ENCODE results near the gene RAB18. TPM values are rescaled to one million over a fixed set of nuclear protein-coding genes. Genes with fewer than 3 reads are reported as not detected.

Gene RAB18
- total RNA-seq, 2 experiments from 2014 or later: 64.0 to 69.6 TPM

GRCh38 chr10:27537787-27538186 lies 33.7 kb downstream of the RAB18 start:
- POLR2A ChIA-PET: no interaction called here
- no peaks in the 10 kb centered on the region for H3K9me3 Mint-ChIP-seq
- no peak overlapping the region for H3K27ac Mint-ChIP-seq
- peaks cover 31% of the 10 kb centered on the region for H3K36me3 Mint-ChIP-seq
- ATAC-seq (ENCODE audit: low read depth) (no peak), DNase-seq (no peak)
- no peaks in the 10 kb centered on the region for H3K27me3 Mint-ChIP-seq
- no peak overlapping the region for H3K4me3 Mint-ChIP-seq
- peaks cover 7% of the 10 kb centered on the region for H3K4me1 Mint-ChIP-seq

GRCh38 chr10:27540672-27541071 lies 36.6 kb downstream of the RAB18 start:
- Mint-ChIP-seq H3K9me3 (no peaks in the 10 kb centered on the region), H3K27me3 (no peaks in the 10 kb centered on the region), H3K4me3 (no peak overlapping the region), H3K4me1 (peaks cover 7% of the 10 kb centered on the region), H3K36me3 (peaks cover 29% of the 10 kb centered on the region), H3K27ac (no peak overlapping the region)
- ATAC-seq (ENCODE audit: low read depth) (no peak), DNase-seq (no peak)
- POLR2A ChIA-PET: interaction anchor here (1.0 kb wide), 1 partner anchor 36 kb away, joined by 3 read pairs; the partner anchor contains the start of gene RAB18

- DNase-seq: no peak
- Mint-ChIP-seq H3K4me1 (peaks cover 7% of the 10 kb centered on the region), H3K27ac (no peak overlapping the region), H3K27me3 (no peaks in the 10 kb centered on the region), H3K9me3 (no peaks in the 10 kb centered on the region), H3K4me3 (no peak overlapping the region), H3K36me3 (peaks cover 34% of the 10 kb centered on the region)
- POLR2A ChIA-PET: no interaction called here
- ATAC-seq (ENCODE audit: low read depth): no peak
These were observed 38.0 kb downstream of the RAB18 start for GRCh38 chr10:27541796-27542729.

GRCh38 chr10:27542812-27543211 lies 38.7 kb downstream of the RAB18 start:
- no peak overlapping the region for H3K27ac Mint-ChIP-seq
- no peak for DNase-seq
- no peak for ATAC-seq (ENCODE audit: low read depth)
- POLR2A ChIA-PET: no interaction called here
- peaks cover 36% of the 10 kb centered on the region for H3K36me3 Mint-ChIP-seq
- H3K27me3 Mint-ChIP-seq: no peaks in the 10 kb centered on the region
- H3K4me3 Mint-ChIP-seq: no peak overlapping the region
- H3K4me1 Mint-ChIP-seq: peaks cover 7% of the 10 kb centered on the region
- no peaks in the 10 kb centered on the region for H3K9me3 Mint-ChIP-seq

GRCh38 chr10:27547047-27547446 lies 42.9 kb downstream of the RAB18 start:
- H3K4me3 Mint-ChIP-seq: no peak overlapping the region
- no peaks in the 10 kb centered on the region for H3K27me3 Mint-ChIP-seq
- H3K36me3 Mint-ChIP-seq: peaks cover 17% of the 10 kb centered on the region
- no peaks in the 10 kb centered on the region for H3K9me3 Mint-ChIP-seq
- no peak for ATAC-seq (ENCODE audit: low read depth)
- DNase-seq: no peak
- POLR2A ChIA-PET: no interaction called here
- H3K27ac Mint-ChIP-seq: no peak overlapping the region
- peaks cover 1% of the 10 kb centered on the region for H3K4me1 Mint-ChIP-seq

DNA sequence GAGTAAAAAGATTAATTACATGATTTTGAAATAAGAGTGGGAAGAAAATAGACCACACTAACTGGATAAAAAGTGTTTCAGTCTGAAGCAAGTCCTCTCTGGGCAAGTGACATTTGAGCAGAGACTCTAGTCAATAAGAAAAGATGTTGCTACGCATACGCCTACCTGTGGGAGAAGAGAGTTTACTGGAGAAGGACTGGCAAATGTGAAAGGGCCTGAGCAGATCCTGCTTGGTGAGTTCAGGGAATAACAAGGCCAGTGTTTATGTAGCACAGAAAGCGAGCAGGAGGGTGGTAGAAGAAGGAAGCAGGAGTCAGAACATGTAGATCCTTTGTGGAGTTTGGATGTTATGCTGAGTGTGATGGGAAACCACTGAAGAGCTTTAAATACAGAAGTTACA lies 43.4 kb downstream of the RAB18 start:
- H3K27me3 Mint-ChIP-seq: no peaks in the 10 kb centered on the region
- H3K4me1 Mint-ChIP-seq: no peaks in the 10 kb centered on the region
- no peaks in the 10 kb centered on the region for H3K9me3 Mint-ChIP-seq
- H3K27ac Mint-ChIP-seq: no peak overlapping the region
- ATAC-seq (ENCODE audit: low read depth) (no peak), DNase-seq (no peak)
- POLR2A ChIA-PET: no interaction called here
- no peak overlapping the region for H3K4me3 Mint-ChIP-seq
- H3K36me3 Mint-ChIP-seq: peaks cover 16% of the 10 kb centered on the region

GRCh38 chr10:27550823-27551222 lies 46.7 kb downstream of the RAB18 start:
- DNase-seq (no peak), ATAC-seq (ENCODE audit: low read depth) (no peak)
- Mint-ChIP-seq H3K4me1 (no peaks in the 10 kb centered on the region), H3K27me3 (no peaks in the 10 kb centered on the region), H3K36me3 (peaks cover 5% of the 10 kb centered on the region), H3K4me3 (no peak overlapping the region), H3K9me3 (no peaks in the 10 kb centered on the region), H3K27ac (no peak overlapping the region)
- POLR2A ChIA-PET: no interaction called here

- Mint-ChIP-seq H3K27ac (no peak overlapping the region), H3K4me1 (no peaks in the 10 kb centered on the region), H3K9me3 (no peaks in the 10 kb centered on the region), H3K4me3 (no peak overlapping the region), H3K27me3 (peaks cover 8% of the 10 kb centered on the region), H3K36me3 (no peaks in the 10 kb centered on the region)
- POLR2A ChIA-PET: no interaction called here
- DNase-seq (no peak), ATAC-seq (ENCODE audit: low read depth) (no peak)
These were observed 54.5 kb downstream of the RAB18 start for GRCh38 chr10:27558612-27559020.

GRCh38 chr10:27561334-27561733 lies 57.2 kb downstream of the RAB18 start:
- Mint-ChIP-seq H3K4me3 (no peak overlapping the region), H3K27me3 (peaks cover 8% of the 10 kb centered on the region), H3K27ac (no peak overlapping the region), H3K4me1 (peaks cover 13% of the 10 kb centered on the region), H3K9me3 (no peaks in the 10 kb centered on the region), H3K36me3 (peaks cover 2% of the 10 kb centered on the region)
- ATAC-seq (ENCODE audit: low read depth): no peak
- POLR2A ChIA-PET: no interaction called here
- DNase-seq: no peak

- H3K36me3 Mint-ChIP-seq: peaks cover 4% of the 10 kb centered on the region
- no peak for DNase-seq
- H3K27ac Mint-ChIP-seq: peak overlapping the region; percentile 73
These were observed 60.3 kb downstream of the RAB18 start for GRCh38 chr10:27564398-27564797.

DNA sequence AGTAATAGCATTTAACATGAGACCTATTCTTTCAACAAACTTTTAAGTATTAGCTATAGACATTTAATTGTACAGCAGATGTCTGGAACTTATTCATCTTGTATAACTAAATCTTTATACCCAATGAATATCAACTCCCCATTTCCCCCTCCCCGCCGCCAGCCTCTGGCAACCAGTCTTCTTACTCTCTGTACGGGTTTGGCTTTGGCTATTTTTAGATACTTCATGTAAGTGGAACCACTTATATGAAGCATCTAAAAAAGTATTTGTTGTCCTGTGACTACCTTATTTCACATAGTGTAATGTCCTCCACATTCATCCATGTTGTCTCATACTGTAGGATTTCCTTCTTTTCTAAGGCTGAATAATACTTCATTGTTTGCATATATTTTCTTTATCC lies 60.8 kb downstream of the RAB18 start:
- Mint-ChIP-seq H3K27me3 (peaks cover 6% of the 10 kb centered on the region), H3K27ac (no peak overlapping the region), H3K4me3 (peak overlapping the region; percentile 67), H3K9me3 (no peaks in the 10 kb centered on the region), H3K4me1 (peaks cover 26% of the 10 kb centered on the region), H3K36me3 (peaks cover 4% of the 10 kb centered on the region)
- POLR2A ChIA-PET: no interaction called here
- ATAC-seq (ENCODE audit: low read depth) (no peak), DNase-seq (no peak)

More at GRCh38 chr10:27564398-27564797, 60.3 kb downstream of the RAB18 start:
- Mint-ChIP-seq H3K9me3 (no peaks in the 10 kb centered on the region), H3K4me3 (peak overlapping the region; percentile 67), H3K4me1 (peaks cover 26% of the 10 kb centered on the region), H3K27me3 (peaks cover 8% of the 10 kb centered on the region)
- peak; percentile 74 for ATAC-seq (ENCODE audit: low read depth)
- POLR2A ChIA-PET: no interaction called here

DNA sequence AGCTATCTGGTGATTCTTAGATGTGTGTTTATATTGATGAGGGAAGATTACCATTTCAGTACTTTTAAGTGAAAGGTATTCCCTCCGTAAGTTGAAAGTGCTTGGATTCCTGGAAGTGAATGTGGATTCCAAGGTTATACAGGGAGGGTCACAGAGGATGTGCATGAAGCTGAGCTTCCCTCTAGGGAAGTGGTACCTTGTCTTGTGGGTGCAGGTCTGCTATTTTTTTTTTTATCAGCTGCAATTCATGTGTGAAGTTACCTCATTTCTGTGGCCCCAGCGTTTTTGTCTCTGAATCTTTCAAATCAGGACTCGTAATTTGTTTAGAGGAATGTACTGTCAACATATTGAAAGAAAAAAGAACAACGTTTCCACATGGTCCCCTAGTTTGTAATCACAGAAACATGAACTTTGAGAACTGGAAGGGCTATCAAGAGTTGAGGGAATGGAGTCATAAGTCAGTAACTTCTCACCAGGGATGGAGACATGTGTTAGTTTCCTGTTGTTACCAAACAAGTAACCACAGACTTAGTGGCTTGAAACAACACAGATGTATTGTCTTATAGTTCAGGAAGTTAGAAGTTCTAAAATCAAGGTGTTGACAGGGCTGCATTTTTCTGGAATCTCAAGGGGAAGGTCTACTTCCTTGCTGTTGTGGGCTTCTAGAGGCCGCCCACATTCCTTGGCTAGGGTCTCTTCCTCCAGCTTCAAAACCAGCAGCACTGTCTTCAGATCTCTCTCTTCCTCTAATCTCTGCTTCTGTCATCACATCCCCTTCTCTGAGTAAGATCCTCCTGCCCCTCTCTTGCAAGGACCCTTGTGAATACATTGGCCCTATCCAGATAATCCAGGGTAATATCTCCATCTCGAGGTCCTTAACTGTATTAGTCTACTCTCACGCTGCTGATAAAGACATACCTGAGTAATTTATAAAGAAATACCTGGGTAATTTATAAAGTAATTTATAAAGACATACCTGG lies 64.4 kb downstream of the RAB18 start:
- Mint-ChIP-seq H3K9me3 (no peaks in the 10 kb centered on the region), H3K4me1 (peaks cover 26% of the 10 kb centered on the region), H3K4me3 (no peak overlapping the region), H3K36me3 (peaks cover 4% of the 10 kb centered on the region), H3K27ac (no peak overlapping the region), H3K27me3 (no peaks in the 10 kb centered on the region)
- DNase-seq (no peak), ATAC-seq (ENCODE audit: low read depth) (peak; percentile 42)
- POLR2A ChIA-PET: no interaction called here

- POLR2A ChIA-PET: no interaction called here
- Mint-ChIP-seq H3K27ac (no peak overlapping the region), H3K4me3 (no peak overlapping the region), H3K9me3 (no peaks in the 10 kb centered on the region), H3K4me1 (peaks cover 14% of the 10 kb centered on the region), H3K27me3 (no peaks in the 10 kb centered on the region), H3K36me3 (peaks cover 4% of the 10 kb centered on the region)
- ATAC-seq (ENCODE audit: low read depth): no peak
- DNase-seq: no peak
These were observed 65.8 kb downstream of the RAB18 start for GRCh38 chr10:27569946-27570345.
